Thoracic aorta (tissue), 2 donors: ENCODE measurements around the gene SLC9A5. TPM values are rescaled to one million over a fixed set of nuclear protein-coding genes. Genes with fewer than 3 reads are reported as not detected.

Experiments
- ATAC-seq: fragments of 150-250 bp; one replicate; pipeline ENCODE4 v1.8.0; 2017; ENCODE audit warnings: low read depth; ENCODE audit not compliant: insufficient number of reproducible peaks, low FRiP score
- DNase-seq: peaks from one replicate; pipeline ENCODE4 v3.0.0-alpha.2; 2020; ENCODE audit warnings: low spot score
- H3K27ac ChIP-seq, 2 donors: fragments of 200-600 bp; sonication (generic); 1 replicate in 1 of 2; 2 replicates in 1 of 2; pipeline ENCODE4 v1.5.1; 2016; ENCODE audit warnings: mild to moderate bottlenecking in 2 of 2, moderate library complexity in 2 of 2
- H3K27me3 ChIP-seq: fragments of 200-600 bp; sonication (generic); replicated peaks from 2 replicates; pipeline ENCODE4 v1.6.0; 2016; ENCODE audit warnings: mild to moderate bottlenecking; ENCODE audit not compliant: insufficient read depth
- H3K36me3 ChIP-seq: fragments of 200-600 bp; sonication (generic); one replicate; pipeline ENCODE4 v1.5.1; 2016
- H3K4me1 ChIP-seq, 2 donors: fragments of 200-600 bp; sonication (generic); 1 replicate in 1 of 2; 2 replicates in 1 of 2; pipeline versions ENCODE4 v1.5.1 to v1.6.0; 2016; ENCODE audit warnings: low read depth in 2 of 2, mild to moderate bottlenecking in 1 of 2; ENCODE audit not compliant: control insufficient read depth in 1 of 2
- H3K4me3 ChIP-seq: fragments of 200-600 bp; sonication (generic); 2 replicates; pipeline ENCODE4 v1.5.1; 2016; ENCODE audit warnings: mild to moderate bottlenecking
- H3K9me3 ChIP-seq: fragments of 200-600 bp; sonication (generic); 2 replicates; pipeline ENCODE4 v1.5.1; 2016
- CTCF ChIP-seq: fragments of 200-600 bp; sonication (generic); IDR thresholded peaks from one replicate; pipeline ENCODE4 v1.5.1; 2019; ENCODE audit warnings: antibody characterized with exemption
- total RNA-seq, 2 donors: library from RNA; depleted of rRNA; stranded (reverse); fragments of >200 nt; gene quantifications; one replicate each; pipeline versions ENCODE4 v1.1.0 to v1.2.3, GENCODE V29; 2016

The SLC9A5 gene
- total RNA-seq, 2 donors from 2014 or later = 1.4 to 1.8 TPM

DNA sequence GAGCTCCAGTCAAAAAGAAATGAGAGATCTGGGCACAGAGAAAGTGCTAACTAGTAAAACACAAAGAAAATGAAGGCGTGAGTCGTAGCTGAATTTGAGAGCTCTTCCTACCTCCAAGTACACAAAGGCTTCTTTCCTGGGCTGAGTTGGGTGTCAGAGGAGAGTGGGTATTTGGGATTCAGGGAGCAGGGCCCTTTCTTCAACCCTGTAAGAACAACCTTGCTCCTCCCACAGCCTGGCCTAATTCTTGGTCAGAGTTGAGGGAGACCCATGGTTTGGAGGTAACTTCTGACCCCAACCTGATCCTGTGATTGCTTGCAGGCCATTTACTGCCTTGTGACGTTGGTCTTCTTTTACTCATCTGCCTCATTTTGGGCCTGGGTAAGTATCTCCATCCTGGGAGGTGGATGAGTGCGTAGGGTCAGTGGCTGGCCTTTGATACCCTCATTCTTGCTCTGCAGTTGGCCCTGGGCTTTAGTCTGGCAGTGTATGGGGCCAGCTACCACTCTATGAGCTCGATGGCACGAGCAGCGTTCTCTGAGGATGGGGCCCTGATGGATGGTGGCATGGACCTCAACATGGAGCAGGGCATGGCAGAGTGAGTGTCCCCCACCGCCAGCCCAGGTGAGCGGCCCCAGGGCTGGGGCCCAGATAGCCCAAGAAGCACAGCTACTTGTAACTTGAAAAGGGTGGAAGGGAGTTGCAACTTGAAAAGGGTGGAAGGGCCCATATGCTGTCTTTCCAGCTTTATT lies 20.6 kb upstream of the SLC9A5 start:
- H3K4me1 ChIP-seq = peaks cover 9 to 16% of the 10 kb centered on the region in 2 donors
- H3K9me3 ChIP-seq = no peaks in the 10 kb centered on the region
- peaks cover 33% of the 10 kb centered on the region for H3K36me3 ChIP-seq
- DNase-seq = no peak
- peak overlapping the region; percentile 84 for H3K4me3 ChIP-seq
- no peak overlapping the region for H3K27ac ChIP-seq
- ATAC-seq = no peak
- TF ChIP-seq CTCF = no peak
- no peaks in the 10 kb centered on the region for H3K27me3 ChIP-seq

- DNase-seq (no peak), ATAC-seq (no peak)
- Histone ChIP-seq H3K4me3 (no peak overlapping the region), H3K27me3 (no peaks in the 10 kb centered on the region), H3K27ac (no peak overlapping the region), H3K9me3 (no peaks in the 10 kb centered on the region), H3K36me3 (peaks cover 38% of the 10 kb centered on the region), H3K4me1 (peaks cover 9 to 16% of the 10 kb centered on the region in 2 donors)
- no peak for TF ChIP-seq CTCF
Observed at GRCh38 chr16:67228905-67229304, 19.9 kb upstream of the SLC9A5 start.

GRCh38 chr16:67229906-67230808 lies 18.6 kb upstream of the SLC9A5 start:
- H3K27ac ChIP-seq = no peak overlapping the region
- H3K4me1 ChIP-seq = peaks cover 9 to 16% of the 10 kb centered on the region in 2 donors
- no peaks in the 10 kb centered on the region for H3K9me3 ChIP-seq
- TF ChIP-seq CTCF = no peak
- no peak for ATAC-seq
- no peak overlapping the region for H3K4me3 ChIP-seq
- H3K27me3 ChIP-seq = no peaks in the 10 kb centered on the region
- H3K36me3 ChIP-seq = peaks cover 38% of the 10 kb centered on the region
- no peak for DNase-seq

DNA sequence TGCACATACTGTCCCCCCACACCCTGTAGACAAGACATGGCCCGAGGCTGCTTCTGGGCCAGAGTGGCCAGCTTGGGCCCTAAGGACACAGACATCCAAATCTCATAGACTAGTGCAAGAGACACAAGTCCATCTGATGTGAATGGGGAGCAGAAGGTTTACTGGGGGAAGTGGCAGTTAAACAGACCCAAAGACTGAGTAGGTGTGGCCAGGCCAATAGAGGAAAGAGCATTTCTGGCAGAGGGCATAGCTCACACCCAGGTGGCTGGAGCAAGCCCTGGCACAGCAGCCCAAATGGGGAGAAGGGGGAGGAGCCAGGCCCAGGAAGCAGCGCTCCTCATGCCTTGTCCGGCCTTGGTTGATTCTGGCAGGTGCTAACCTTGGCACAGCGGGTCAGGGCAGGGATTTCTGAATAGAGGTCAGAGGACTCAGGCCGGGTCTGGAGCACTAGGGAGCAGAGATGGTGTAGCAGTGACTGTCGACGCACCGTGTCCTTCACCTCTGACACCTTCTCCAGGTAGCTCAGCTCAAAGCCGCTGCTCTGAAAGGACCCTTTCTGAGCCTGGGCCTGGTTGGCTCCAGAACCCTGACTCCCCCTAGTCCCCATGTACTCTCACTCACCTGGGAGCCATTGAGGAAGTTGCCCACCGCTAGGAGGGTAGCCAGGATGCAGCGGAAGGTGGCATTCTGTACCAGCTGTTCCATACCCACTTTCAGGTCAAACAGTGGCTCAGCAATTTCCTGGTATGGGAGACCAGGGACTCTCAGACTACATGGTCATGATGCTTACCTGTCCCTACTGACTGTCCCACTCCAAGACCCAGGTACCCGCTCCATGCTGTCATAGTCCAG lies 17.7 kb upstream of the SLC9A5 start:
- no peak overlapping the region for H3K27ac ChIP-seq
- H3K4me3 ChIP-seq = no peak overlapping the region
- peaks cover 8 to 13% of the 10 kb centered on the region in 2 donors for H3K4me1 ChIP-seq
- H3K27me3 ChIP-seq = no peaks in the 10 kb centered on the region
- DNase-seq (no peak), ATAC-seq (no peak)
- H3K36me3 ChIP-seq = peaks cover 45% of the 10 kb centered on the region
- TF ChIP-seq CTCF = no peak
- H3K9me3 ChIP-seq = no peaks in the 10 kb centered on the region
